ENCODE results near the gene UBR4. TPM values are rescaled to one million over a fixed set of nuclear protein-coding genes. Genes with fewer than 3 reads are reported as not detected.

UBR4 gene
- total RNA-seq, 1 experiment from 2014 or later = 131 TPM

GRCh38 chr1:19220080-19220846, 10.2 kb upstream of the UBR4 start:
- Histone ChIP-seq H2AFZ (ENCODE audit: low read length) (no peak overlapping the region), H4K8ac (replicated peaks; ENCODE audit: insufficient read length, low read depth, low read length) (no peak overlapping the region), H2BK12ac (ENCODE audit: insufficient read length, low read depth, low read length) (no peak overlapping the region), H3K79me2 (ENCODE audit: insufficient read depth, low read length) (no peaks in the 10 kb centered on the region), H3K27me3 (ENCODE audit: insufficient read depth, low read length) (no peaks in the 10 kb centered on the region), H3K4ac (ENCODE audit: low read depth, low read length) (no peak overlapping the region), H3K56ac (ENCODE audit: insufficient read length, low read depth, low read length) (no peak overlapping the region), H3K27ac (ENCODE audit: insufficient read length, low read depth, low read length) (no peak overlapping the region), H4K20me1 (ENCODE audit: control insufficient read depth, insufficient read depth, insufficient read length) (no peaks in the 10 kb centered on the region), H2BK5ac (ENCODE audit: insufficient read length, low read length) (no peak overlapping the region), H3K4me2 (ENCODE audit: insufficient read depth, insufficient read length, low read length) (no peak overlapping the region), H2BK15ac (ENCODE audit: low read depth, low read length) (no peak overlapping the region), H3K9ac (ENCODE audit: extremely low read depth, insufficient read length, low read length) (no peak overlapping the region), H3K23ac (ENCODE audit: insufficient read length, low read depth, low read length) (no peak overlapping the region), H3K14ac (ENCODE audit: insufficient read depth, low read length) (no peak overlapping the region), H3K4me1 (ENCODE audit: insufficient read depth, low read length) (no peaks in the 10 kb centered on the region), H3K23me2 (ENCODE audit: insufficient read length, low read depth, low read length, poor library complexity, severe bottlenecking) (no peaks in the 10 kb centered on the region), H3K18ac (ENCODE audit: insufficient read length, low read depth, low read length) (no peak overlapping the region), H2BK20ac (ENCODE audit: low read depth, low read length, poor library complexity, severe bottlenecking) (no peak overlapping the region), H2BK120ac (ENCODE audit: low read depth, low read length, poor library complexity, severe bottlenecking) (no peak overlapping the region), H3K79me1 (ENCODE audit: insufficient read depth, low read depth, low read length, poor library complexity, severe bottlenecking) (no peaks in the 10 kb centered on the region), H3T11ph (ENCODE audit: low read length) (no peak overlapping the region), H4K5ac (ENCODE audit: insufficient read length, low read depth, low read length) (no peak overlapping the region), H2AK5ac (ENCODE audit: insufficient read length, low read length) (no peak overlapping the region), H4K91ac (ENCODE audit: insufficient read length, low read depth, low read length) (no peak overlapping the region), H3K9me3 (ENCODE audit: control insufficient read depth, low read depth, low read length) (no peaks in the 10 kb centered on the region)
- no peaks in the 10 kb centered on the region for H3K4me1 Mint-ChIP-seq
- H3K4me3 Mint-ChIP-seq = no peak overlapping the region
- TF ChIP-seq CTCF (conservative IDR thresholded peaks at IDR 0.05) = no peak
- no peak for DNase-seq
- H3K36me3 Mint-ChIP-seq (ENCODE audit: insufficient read depth in 1 of 3, low read depth in 3 of 3) = peaks cover 29 to 84% (median 70%) of the 10 kb centered on the region in 3 experiments; a peak in 6 of 7 replicates
- H3K9me3 Mint-ChIP-seq = no peaks in the 10 kb centered on the region
- H3K27ac Mint-ChIP-seq = 0 out of 7 replicates have a peak overlapping the region, but pooled peaks of 1 of the 3 experiments have one; percentile 20
- no peaks in the 10 kb centered on the region for H3K27me3 Mint-ChIP-seq (ENCODE audit: low read depth)
- WGBS (ENCODE audit: extremely low coverage, insufficient read length, low lambda C conversion rate) = no CpG with 5 or more reads among the region's 8 CpGs
